B cell (primary cell): ENCODE measurements around the gene NKG7.

Experiments used
- CTCF ChIP-seq: fragments of 200-600 bp; IDR thresholded peaks from one replicate; pipeline ENCODE4 v1.8.0; 2022; ENCODE audit warnings: antibody characterized with exemption, mild to moderate bottlenecking
- EZH2 ChIP-seq: IDR thresholded peaks from 2 replicates; pipeline ENCODE4 v1.6.1; 2012; ENCODE audit warnings: borderline replicate concordance, low read depth, mild to moderate bottlenecking, moderate library complexity, low read length; ENCODE audit not compliant: insufficient read depth, poor library complexity, severe bottlenecking

GRCh38 chr19:51338563-51339312, 33.7 kb downstream of the NKG7 start:
- peak; percentile 87 for TF ChIP-seq CTCF
- TF ChIP-seq EZH2: no peak
